Tibial nerve (tissue), 4 donors: Measurements from ENCODE around the gene HEXD. TPM values are rescaled to one million over a fixed set of nuclear protein-coding genes. Genes with fewer than 3 reads are reported as not detected.

Experiments
- DNase-seq, 2 donors: peaks; one replicate each; pipeline ENCODE4 v3.0.0-alpha.2; 2019; ENCODE audit warnings: low spot score in 2 of 2
- H3K27ac ChIP-seq, 4 donors: fragments of 200-600 bp; sonication (generic) in 3 of 4; one replicate each; pipeline ENCODE4 v1.5.1; 2017 to 2019; ENCODE audit warnings: mild to moderate bottlenecking in 1 of 4
- H3K27me3 ChIP-seq, 2 donors: fragments of 200-600 bp; sonication (generic) in 1 of 2; one replicate each; pipeline versions ENCODE4 v1.5.1 to v1.6.0; 2017 to 2019
- H3K36me3 ChIP-seq, 3 donors: fragments of 200-600 bp; sonication (generic); one replicate each; pipeline ENCODE4 v1.5.1; 2018 to 2019
- H3K4me1 ChIP-seq, 4 donors: fragments of 200-600 bp; sonication (generic) in 3 of 4; one replicate each; pipeline ENCODE4 v1.5.1; 2017 to 2019
- H3K4me3 ChIP-seq, 4 donors: fragments of 200-600 bp; sonication (generic) in 3 of 4; one replicate each; pipeline ENCODE4 v1.5.1; 2017 to 2019; ENCODE audit warnings: mild to moderate bottlenecking in 1 of 4, moderate library complexity in 1 of 4
- H3K9me3 ChIP-seq, 4 donors: fragments of 200-600 bp; sonication (generic) in 3 of 4; one replicate each; pipeline ENCODE4 v1.5.1; 2017 to 2019
- EP300 ChIP-seq, 2 donors: sonication (generic); formaldehyde crosslinking; IDR thresholded peaks; one replicate each; pipeline ENCODE4 v1.6.1; 2017; ENCODE audit warnings: antibody characterized with exemption in 2 of 2, mild to moderate bottlenecking in 1 of 2
- POLR2A ChIP-seq, 2 donors: fragments of 450-650 bp; IDR thresholded peaks; one replicate each; pipeline ENCODE4 v1.6.1; 2017; ENCODE audit warnings: antibody characterized with exemption in 2 of 2, mild to moderate bottlenecking in 2 of 2, moderate library complexity in 2 of 2
- WGBS, 2 donors: methylation state at CpG; one replicate each; pipeline ENCODE4 v1.1.5; 2018; 5-methylcytosine and 5-hydroxymethylcytosine counted together
- total RNA-seq, 4 donors: library from RNA; depleted of rRNA; stranded (reverse); fragments of >200 nt; gene quantifications; one replicate each; pipeline ENCODE4 v1.1.0, GENCODE V29; 2016
- TF ChIP-seq, protein P1 (sequence below), 5 experiments: fragments of 200-600 bp in 3 of 5; fragments of 450-650 bp in 2 of 5; sonication (generic) in 3 of 5; IDR thresholded peaks; one replicate each; pipeline ENCODE4 v1.5.1; 2016 to 2019; ENCODE audit warnings: antibody characterized with exemption in 5 of 5, mild to moderate bottlenecking in 3 of 5, moderate library complexity in 2 of 5

The HEXD gene
- total RNA-seq, 4 donors from 2014 or later, result 65.6 to 143 (median 95.1) TPM

DNA sequence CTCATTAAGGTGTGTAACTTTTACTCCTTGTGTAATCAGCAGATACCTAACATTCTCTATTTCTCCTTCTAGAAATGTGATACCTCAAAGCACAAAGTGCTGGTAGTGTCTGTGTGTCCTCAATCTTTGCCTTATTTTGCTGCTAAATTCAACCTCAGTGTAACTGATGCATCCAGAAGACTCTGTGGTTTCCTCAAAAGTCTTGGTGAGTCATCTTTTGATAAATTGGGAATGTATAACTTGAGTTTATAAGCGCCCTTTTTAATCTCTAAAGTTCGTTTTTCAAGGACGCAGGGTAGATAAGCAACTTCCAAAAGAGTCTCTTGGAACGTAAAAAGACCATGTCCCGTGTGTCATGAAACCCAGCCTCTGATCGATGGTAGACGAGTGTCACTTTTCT is 50.5 kb downstream of the HEXD start:
- H3K4me3 ChIP-seq, result no peak overlapping the region
- TF ChIP-seq POLR2A (IDR thresholded peaks at IDR 0.05), result no peak
- H3K27ac ChIP-seq, result no peak overlapping the region
- WGBS, 2 donors, result 93 to 94% methylated on average over 7 of the region's 7 CpGs
- H3K9me3 ChIP-seq, result no peaks in the 10 kb centered on the region
- peaks cover 0 to 7% (median 0%) of the 10 kb centered on the region in 4 donors for H3K4me1 ChIP-seq
- DNase-seq, result no peak
- no peaks in the 10 kb centered on the region for H3K27me3 ChIP-seq
- peaks cover 0 to 97% (median 11%) of the 10 kb centered on the region in 3 donors for H3K36me3 ChIP-seq

DNA sequence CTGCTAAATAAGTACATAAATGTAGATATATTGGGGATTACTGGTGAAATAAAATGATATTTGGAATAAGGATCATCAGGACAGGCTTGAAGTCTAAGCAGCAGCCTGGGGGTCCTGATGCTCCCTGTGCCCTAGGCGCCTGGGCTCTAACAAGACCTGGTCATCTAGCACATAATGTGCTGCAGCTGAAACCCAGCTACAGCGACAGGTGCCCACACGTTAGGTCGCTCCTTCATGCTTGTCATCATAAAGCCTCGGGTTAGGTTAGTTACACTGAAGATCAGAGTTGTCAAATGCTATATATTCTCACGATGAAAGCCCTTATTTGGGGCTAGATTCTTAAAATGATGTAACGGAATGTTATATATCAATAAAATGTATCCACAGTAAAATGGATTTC is 51.9 kb downstream of the HEXD start:
- H3K27me3 ChIP-seq, result no peaks in the 10 kb centered on the region
- no peaks in the 10 kb centered on the region for H3K9me3 ChIP-seq
- no peak overlapping the region for H3K27ac ChIP-seq
- DNase-seq, result no peak
- no peak overlapping the region for H3K4me3 ChIP-seq
- TF ChIP-seq POLR2A (IDR thresholded peaks at IDR 0.05) (no peak), EP300 (IDR thresholded peaks at IDR 0.05) (no peak)
- TF ChIP-seq, protein P1, sequence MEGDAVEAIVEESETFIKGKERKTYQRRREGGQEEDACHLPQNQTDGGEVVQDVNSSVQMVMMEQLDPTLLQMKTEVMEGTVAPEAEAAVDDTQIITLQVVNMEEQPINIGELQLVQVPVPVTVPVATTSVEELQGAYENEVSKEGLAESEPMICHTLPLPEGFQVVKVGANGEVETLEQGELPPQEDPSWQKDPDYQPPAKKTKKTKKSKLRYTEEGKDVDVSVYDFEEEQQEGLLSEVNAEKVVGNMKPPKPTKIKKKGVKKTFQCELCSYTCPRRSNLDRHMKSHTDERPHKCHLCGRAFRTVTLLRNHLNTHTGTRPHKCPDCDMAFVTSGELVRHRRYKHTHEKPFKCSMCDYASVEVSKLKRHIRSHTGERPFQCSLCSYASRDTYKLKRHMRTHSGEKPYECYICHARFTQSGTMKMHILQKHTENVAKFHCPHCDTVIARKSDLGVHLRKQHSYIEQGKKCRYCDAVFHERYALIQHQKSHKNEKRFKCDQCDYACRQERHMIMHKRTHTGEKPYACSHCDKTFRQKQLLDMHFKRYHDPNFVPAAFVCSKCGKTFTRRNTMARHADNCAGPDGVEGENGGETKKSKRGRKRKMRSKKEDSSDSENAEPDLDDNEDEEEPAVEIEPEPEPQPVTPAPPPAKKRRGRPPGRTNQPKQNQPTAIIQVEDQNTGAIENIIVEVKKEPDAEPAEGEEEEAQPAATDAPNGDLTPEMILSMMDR (IDR thresholded peaks at IDR 0.05), result no peak
- 96 to 97% methylated on average over 7 of the region's 7 CpGs for WGBS, 2 donors
- H3K4me1 ChIP-seq, result no peaks in the 10 kb centered on the region
- peaks cover 0 to 97% (median 5%) of the 10 kb centered on the region in 3 donors for H3K36me3 ChIP-seq

DNA sequence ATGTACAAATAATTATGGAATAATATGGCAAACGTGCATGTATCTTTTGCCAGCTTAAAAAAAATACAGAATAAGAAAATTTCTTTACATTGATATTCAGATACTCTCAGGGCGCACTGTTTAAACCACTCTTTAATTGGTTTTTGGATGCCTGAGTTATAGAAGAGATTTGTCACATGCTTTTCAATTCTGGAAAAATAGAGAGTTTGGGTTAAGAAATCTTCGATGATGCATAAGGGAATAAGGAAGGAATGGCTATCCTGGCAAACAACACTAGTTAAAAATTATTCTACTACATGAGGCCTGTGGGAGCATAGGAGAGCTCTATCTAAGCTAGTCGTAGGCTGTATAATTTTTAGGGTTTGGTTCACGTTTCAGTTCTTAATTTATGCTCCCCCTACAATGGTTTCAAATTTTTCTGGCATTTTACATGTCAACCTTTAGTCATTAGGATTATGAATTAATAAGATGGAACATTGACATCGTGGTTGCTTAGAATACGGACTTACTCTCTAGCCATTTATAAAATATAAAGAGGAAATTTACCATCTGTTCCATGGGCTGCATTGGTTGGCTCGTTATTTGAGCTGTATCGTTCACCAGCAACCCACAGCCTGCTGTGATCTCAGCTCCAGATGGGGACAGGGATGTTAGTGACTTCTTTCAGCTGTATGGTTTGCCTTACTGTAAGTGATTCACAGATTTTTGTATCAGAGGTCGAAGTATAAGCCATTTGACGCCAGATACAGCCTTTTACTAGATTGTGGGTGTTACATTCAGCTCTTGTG is 56.3 kb downstream of the HEXD start:
- Histone ChIP-seq H3K27me3 (no peaks in the 10 kb centered on the region), H3K4me1 (no peaks in the 10 kb centered on the region), H3K9me3 (no peaks in the 10 kb centered on the region), H3K36me3 (peaks cover 0 to 97% (median 10%) of the 10 kb centered on the region in 3 donors), H3K4me3 (no peak overlapping the region), H3K27ac (no peak overlapping the region)
- TF ChIP-seq EP300 (IDR thresholded peaks at IDR 0.05) (no peak), POLR2A (IDR thresholded peaks at IDR 0.05) (no peak)
- TF ChIP-seq, protein P1 (IDR thresholded peaks at IDR 0.05), result no peak
- DNase-seq, result no peak
- 77 to 81% methylated on average over 11 of the region's 11 CpGs for WGBS, 2 donors

DNA sequence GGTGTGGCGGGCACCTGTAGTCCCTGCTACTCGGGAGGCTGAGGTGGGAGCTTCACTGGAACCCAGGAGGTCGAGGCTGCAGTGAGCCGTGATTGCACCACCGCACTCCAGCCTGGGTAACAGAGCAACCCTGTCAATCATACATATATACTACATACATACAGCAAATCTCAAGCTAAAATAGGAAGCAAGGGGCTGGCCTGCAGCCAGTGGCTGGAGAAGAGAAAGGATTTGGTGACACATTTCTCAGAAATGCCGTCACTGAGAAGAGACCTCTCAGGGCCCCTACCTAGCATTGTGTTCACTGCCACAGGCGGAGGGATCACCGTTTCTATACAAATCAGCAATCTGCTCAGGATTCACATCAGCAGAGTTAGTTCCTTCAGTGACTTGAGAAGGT is 57.3 kb downstream of the HEXD start:
- no peak overlapping the region for H3K27ac ChIP-seq
- no peaks in the 10 kb centered on the region for H3K9me3 ChIP-seq
- no peaks in the 10 kb centered on the region for H3K4me1 ChIP-seq
- H3K36me3 ChIP-seq, result peaks cover 0 to 97% (median 17%) of the 10 kb centered on the region in 3 donors
- TF ChIP-seq, protein P1 (IDR thresholded peaks at IDR 0.05), result no peak
- TF ChIP-seq EP300 (IDR thresholded peaks at IDR 0.05) (no peak), POLR2A (IDR thresholded peaks at IDR 0.05) (no peak)
- no peak for DNase-seq
- H3K27me3 ChIP-seq, result no peaks in the 10 kb centered on the region
- WGBS, 2 donors, result 87 to 91% methylated on average over 8 of the region's 8 CpGs
- no peak overlapping the region for H3K4me3 ChIP-seq

DNA sequence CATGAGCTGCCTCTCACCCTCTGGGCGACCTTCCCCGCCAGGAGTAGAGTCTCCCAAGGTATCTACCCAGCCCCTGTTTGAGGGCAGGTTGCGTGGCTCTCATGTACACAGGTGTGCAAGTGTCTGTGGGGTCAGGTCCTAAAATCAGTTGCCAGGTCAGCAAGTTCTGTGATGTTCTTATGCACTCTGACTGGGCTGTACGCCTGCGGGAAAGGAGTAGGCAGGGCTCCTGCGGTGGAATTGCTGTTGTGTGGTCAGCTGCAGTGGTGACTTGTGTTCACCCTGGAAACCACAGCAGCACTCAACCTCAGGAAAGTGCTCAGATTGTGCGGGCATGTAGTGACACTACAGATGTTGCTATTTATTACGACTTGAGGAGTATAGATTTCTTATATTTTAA is 59.8 kb downstream of the HEXD start:
- H3K36me3 ChIP-seq, result peaks cover 0 to 100% (median 15%) of the 10 kb centered on the region in 3 donors
- H3K4me3 ChIP-seq, result no peak overlapping the region
- 95 to 97% methylated on average over 4 to 8 of the region's 8 CpGs for WGBS, 2 donors
- no peak overlapping the region for H3K27ac ChIP-seq
- TF ChIP-seq, protein P1 (IDR thresholded peaks at IDR 0.05), result no peak
- no peak for TF ChIP-seq EP300 (IDR thresholded peaks at IDR 0.05)
- no peak for TF ChIP-seq POLR2A (IDR thresholded peaks at IDR 0.05)
- no peaks in the 10 kb centered on the region for H3K9me3 ChIP-seq
- no peaks in the 10 kb centered on the region for H3K27me3 ChIP-seq
- DNase-seq, result no peak
- H3K4me1 ChIP-seq, result no peaks in the 10 kb centered on the region
